PC-3 (cell line): Measurements from ENCODE around the gene EARS2. TPM values are rescaled to one million over a fixed set of nuclear protein-coding genes. Genes with fewer than 3 reads are reported as not detected.

Experiments used
- ATAC-seq: fragments of 200-7000 bp; cut with Tn5 transposase; 2 replicates; pipeline ENCODE4 v1.9.1; 2020; ENCODE audit warnings: mild to moderate bottlenecking, moderate library complexity
- BruUV-seq: library from RNA; stranded (reverse); fragments of 400-500 nt; replicated peaks from 2 replicates; lab custom pipeline; 2021; lab: Mats Ljungman, UMichigan
- CTCF ChIA-PET: fragments of 300-600 bp; sonication (Branson Sonifier 250); formaldehyde crosslinking; loops from one replicate; lab custom pipeline; 2022; ENCODE audit warnings: antibody characterized with exemption; lab: Charles Lee
- POLR2A ChIA-PET: fragments of 300-600 bp; sonication (Branson Sonifier 250); formaldehyde crosslinking; loops from one replicate; lab custom pipeline; 2022; ENCODE audit warnings: antibody characterized with exemption; ENCODE audit not compliant: unreplicated experiment; lab: Charles Lee
- DNase-seq: peaks from one replicate; pipeline ENCODE4 v3.0.0-alpha.2; 2015
- H2AFZ ChIP-seq: fragments of 300-600 bp; sonication (generic); 2 replicates; pipeline ENCODE4 v1.6.0; 2016; ENCODE audit warnings: antibody characterized with exemption, low read length
- H3F3A ChIP-seq: fragments of 300-600 bp; sonication (generic); one replicate; pipeline ENCODE4 v1.6.0; 2017; ENCODE audit warnings: antibody characterized with exemption, low read length, control low read depth, mild to moderate bottlenecking; ENCODE audit not compliant: unreplicated experiment
- H3K27ac ChIP-seq: fragments of 300-600 bp; sonication (generic); 2 replicates; pipeline ENCODE4 v1.5.1; 2016; ENCODE audit warnings: mild to moderate bottlenecking, low read length
- H3K27me3 ChIP-seq: fragments of 300-600 bp; sonication (generic); 2 replicates; pipeline ENCODE4 v1.6.1; 2016; ENCODE audit warnings: low read length, mixed read lengths
- H3K36me3 ChIP-seq: fragments of 300-600 bp; sonication (generic); 2 replicates; pipeline ENCODE4 v1.6.1; 2016; ENCODE audit warnings: low read depth, mixed run types, low read length, mixed read lengths
- H3K4me1 ChIP-seq: fragments of 300-600 bp; sonication (generic); 2 replicates; pipeline ENCODE4 v1.5.1; 2016; ENCODE audit warnings: low read length; ENCODE audit not compliant: insufficient read depth
- H3K4me2 ChIP-seq: fragments of 300-600 bp; sonication (generic); 2 replicates; pipeline ENCODE4 v1.6.0; 2016; ENCODE audit warnings: low read length
- H3K4me3 ChIP-seq: fragments of 300-600 bp; sonication (generic); 2 replicates; pipeline ENCODE4 v1.5.1; 2016; ENCODE audit warnings: mild to moderate bottlenecking, low read length, mixed read lengths
- H3K79me2 ChIP-seq: fragments of 300-600 bp; sonication (generic); 2 replicates; pipeline ENCODE4 v1.6.1; 2017; ENCODE audit warnings: low read length, mixed read lengths
- H3K9ac ChIP-seq: fragments of 300-600 bp; sonication (generic); 2 replicates; pipeline ENCODE4 v1.6.0; 2016; ENCODE audit warnings: mild to moderate bottlenecking, low read length
- H3K9me2 ChIP-seq: fragments of 300-600 bp; sonication (generic); replicated peaks from 2 replicates; pipeline ENCODE4 v1.6.1; 2016; ENCODE audit warnings: mixed run types, low read length, mixed read lengths
- H3K9me3 ChIP-seq: fragments of 300-600 bp; sonication (generic); 2 replicates; pipeline ENCODE4 v1.6.1; 2016; ENCODE audit warnings: low read length, mixed read lengths
- H4K20me1 ChIP-seq: fragments of 300-600 bp; sonication (generic); 2 replicates; pipeline ENCODE4 v1.6.1; 2016; ENCODE audit warnings: low read length, mixed read lengths
- EZH2 ChIP-seq: fragments of 300-600 bp; sonication (generic); IDR thresholded peaks from one replicate; pipeline ENCODE4 v1.6.1; 2017; ENCODE audit warnings: antibody characterized with exemption, mild to moderate bottlenecking, low read length; ENCODE audit not compliant: unreplicated experiment
- EZH2phosphoT487 ChIP-seq: fragments of 300-600 bp; sonication (generic); IDR thresholded peaks from 2 replicates; pipeline ENCODE4 v1.6.1; 2018; ENCODE audit warnings: mild to moderate bottlenecking, antibody characterized with exemption, low read length, borderline replicate concordance
- intact Hi-C: fragments of 100-400 bp; cut with micrococcal nuclease; formaldehyde crosslinking; loops from 2 replicates; pipeline ENCODE4 v1.9.0; 2023
- total RNA-seq: library from RNA; depleted of rRNA; stranded (reverse); fragments of >200 nt; gene quantifications from 2 replicates; pipeline ENCODE4 v1.2.3, GENCODE V29; 2014
- TF ChIP-seq, protein P1 (sequence below): fragments of 300-600 bp; sonication (generic); conservative IDR thresholded peaks from 2 replicates; pipeline ENCODE4 v1.5.1; 2017; ENCODE audit warnings: antibody characterized with exemption, low read depth, mild to moderate bottlenecking, low read length

EARS2 gene
- total RNA-seq, 1 experiment from 2014 or later, result 23.7 TPM

GRCh38 chr16:23594186-23594585 lies 37.0 kb upstream of the EARS2 start:
- ATAC-seq (no peak), DNase-seq (no peak)
- H3K27ac ChIP-seq, result no peak overlapping the region
- H3K9me3 ChIP-seq, result no peaks in the 10 kb centered on the region
- H3K4me3 ChIP-seq, result no peak overlapping the region
- peaks cover 16% of the 10 kb centered on the region; the same call in 1 of the 2 replicates for H4K20me1 ChIP-seq
- no peaks in the 10 kb centered on the region for H3K9me2 ChIP-seq
- H3K4me2 ChIP-seq, result peak overlapping the region; percentile 98; the same call in 1 of the 2 replicates
- BruUV-seq, result no TSS peak
- no peak for TF ChIP-seq EZH2phosphoT487
- TF ChIP-seq, protein P1, sequence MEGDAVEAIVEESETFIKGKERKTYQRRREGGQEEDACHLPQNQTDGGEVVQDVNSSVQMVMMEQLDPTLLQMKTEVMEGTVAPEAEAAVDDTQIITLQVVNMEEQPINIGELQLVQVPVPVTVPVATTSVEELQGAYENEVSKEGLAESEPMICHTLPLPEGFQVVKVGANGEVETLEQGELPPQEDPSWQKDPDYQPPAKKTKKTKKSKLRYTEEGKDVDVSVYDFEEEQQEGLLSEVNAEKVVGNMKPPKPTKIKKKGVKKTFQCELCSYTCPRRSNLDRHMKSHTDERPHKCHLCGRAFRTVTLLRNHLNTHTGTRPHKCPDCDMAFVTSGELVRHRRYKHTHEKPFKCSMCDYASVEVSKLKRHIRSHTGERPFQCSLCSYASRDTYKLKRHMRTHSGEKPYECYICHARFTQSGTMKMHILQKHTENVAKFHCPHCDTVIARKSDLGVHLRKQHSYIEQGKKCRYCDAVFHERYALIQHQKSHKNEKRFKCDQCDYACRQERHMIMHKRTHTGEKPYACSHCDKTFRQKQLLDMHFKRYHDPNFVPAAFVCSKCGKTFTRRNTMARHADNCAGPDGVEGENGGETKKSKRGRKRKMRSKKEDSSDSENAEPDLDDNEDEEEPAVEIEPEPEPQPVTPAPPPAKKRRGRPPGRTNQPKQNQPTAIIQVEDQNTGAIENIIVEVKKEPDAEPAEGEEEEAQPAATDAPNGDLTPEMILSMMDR, result no peak
- no peak for TF ChIP-seq EZH2
- no peak overlapping the region for H2AFZ ChIP-seq
- peaks cover 3% of the 10 kb centered on the region; the same call in 1 of the 2 replicates for H3K4me1 ChIP-seq
- ChIA-PET CTCF (no interaction called here), POLR2A (no interaction called here)
- no peak overlapping the region for H3K9ac ChIP-seq
- no peaks in the 10 kb centered on the region for H3F3A ChIP-seq
- no peaks in the 10 kb centered on the region for H3K27me3 ChIP-seq
- peaks cover 66% of the 10 kb centered on the region for H3K79me2 ChIP-seq
- intact Hi-C loops, result no loop called here
- H3K36me3 ChIP-seq, result peaks cover 19% of the 10 kb centered on the region

DNA sequence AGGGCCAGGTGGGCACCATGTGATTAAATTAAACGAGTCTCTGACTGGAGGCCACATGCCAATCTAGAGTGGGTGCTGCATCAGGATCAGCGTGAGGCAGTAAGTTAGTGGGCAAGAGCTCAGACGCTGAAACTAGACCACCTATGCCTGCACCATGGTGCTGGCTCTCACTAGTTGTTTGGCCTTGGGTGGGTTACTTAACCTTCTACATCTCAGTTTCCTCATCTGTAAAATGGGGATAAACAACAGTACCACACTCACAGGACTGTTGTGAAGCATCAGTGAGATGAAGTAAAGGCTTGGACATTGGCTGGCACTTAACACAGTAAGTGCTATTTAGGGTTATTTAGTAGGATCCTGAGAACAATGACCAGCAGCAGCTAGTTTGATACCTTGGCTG lies 33.0 kb upstream of the EARS2 start:
- H3K27me3 ChIP-seq, result no peaks in the 10 kb centered on the region
- ChIA-PET POLR2A (no interaction called here), CTCF (no interaction called here)
- no TSS peak for BruUV-seq
- ATAC-seq (no peak), DNase-seq (no peak)
- no peak overlapping the region for H3K4me3 ChIP-seq
- intact Hi-C loops, result no loop called here
- no peaks in the 10 kb centered on the region for H3F3A ChIP-seq
- no peak for TF ChIP-seq EZH2
- H3K36me3 ChIP-seq, result peaks cover 23% of the 10 kb centered on the region; the same call in 1 of the 2 replicates
- no peak overlapping the region for H3K4me2 ChIP-seq
- no peak overlapping the region for H3K9ac ChIP-seq
- H3K27ac ChIP-seq, result no peak overlapping the region
- H3K9me3 ChIP-seq, result no peaks in the 10 kb centered on the region
- H3K79me2 ChIP-seq, result peaks cover 77% of the 10 kb centered on the region
- H3K9me2 ChIP-seq, result no peaks in the 10 kb centered on the region
- H2AFZ ChIP-seq, result no peak overlapping the region
- H4K20me1 ChIP-seq, result peaks cover 14% of the 10 kb centered on the region; the same call in 1 of the 2 replicates
- peaks cover 3% of the 10 kb centered on the region; the same call in 1 of the 2 replicates for H3K4me1 ChIP-seq

DNA sequence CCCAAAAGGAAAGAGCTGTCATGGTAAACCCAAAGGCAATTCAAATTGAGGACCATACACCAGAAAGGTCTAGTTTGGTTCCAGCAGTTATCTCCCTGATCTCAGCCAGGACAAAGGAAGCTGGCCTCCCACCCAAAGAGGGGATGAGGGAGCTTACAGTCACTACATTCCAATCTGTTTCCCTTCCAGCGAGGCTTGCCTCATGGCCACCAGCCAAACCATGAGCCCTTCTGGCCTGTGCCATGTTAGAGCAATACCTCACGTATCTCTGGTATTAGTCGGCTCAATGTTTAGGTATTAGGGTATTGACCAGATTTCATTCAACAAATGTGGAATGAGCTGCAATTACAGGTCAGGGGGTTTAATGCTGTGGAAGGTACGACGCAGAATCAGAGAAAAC lies 30.6 kb upstream of the EARS2 start:
- Histone ChIP-seq H3K79me2 (peaks cover 54% of the 10 kb centered on the region), H3K4me2 (no peak overlapping the region)

More for the DNA sequence above, 30.6 kb upstream of the EARS2 start:
- intact Hi-C loops, result no loop called here
- no TSS peak for BruUV-seq
- Histone ChIP-seq H4K20me1 (peaks cover 6% of the 10 kb centered on the region; the same call in 1 of the 2 replicates), H3K9me3 (no peaks in the 10 kb centered on the region), H3K27me3 (no peaks in the 10 kb centered on the region), H3K9me2 (no peaks in the 10 kb centered on the region), H3K9ac (no peak overlapping the region), H3F3A (no peaks in the 10 kb centered on the region), H3K27ac (no peak overlapping the region), H2AFZ (no peak overlapping the region), H3K4me1 (no peaks in the 10 kb centered on the region), H3K4me3 (no peak overlapping the region), H3K36me3 (peaks cover 31% of the 10 kb centered on the region)
- POLR2A ChIA-PET, result no interaction called here
- DNase-seq (peak; percentile 8), ATAC-seq (no peak)
- TF ChIP-seq, protein P1, result no peak
- CTCF ChIA-PET, result no interaction called here
